GM15510 (cell line): ENCODE results near the gene ADAMTS14.

Experiments used
- POLR2A ChIP-seq: IDR thresholded peaks from 3 replicates; pipeline ENCODE4 v1.6.1; 2011; ENCODE audit warnings: borderline replicate concordance; ENCODE audit not compliant: insufficient read length; ENCODE audit errors: extremely low read depth

The ADAMTS14 gene

DNA sequence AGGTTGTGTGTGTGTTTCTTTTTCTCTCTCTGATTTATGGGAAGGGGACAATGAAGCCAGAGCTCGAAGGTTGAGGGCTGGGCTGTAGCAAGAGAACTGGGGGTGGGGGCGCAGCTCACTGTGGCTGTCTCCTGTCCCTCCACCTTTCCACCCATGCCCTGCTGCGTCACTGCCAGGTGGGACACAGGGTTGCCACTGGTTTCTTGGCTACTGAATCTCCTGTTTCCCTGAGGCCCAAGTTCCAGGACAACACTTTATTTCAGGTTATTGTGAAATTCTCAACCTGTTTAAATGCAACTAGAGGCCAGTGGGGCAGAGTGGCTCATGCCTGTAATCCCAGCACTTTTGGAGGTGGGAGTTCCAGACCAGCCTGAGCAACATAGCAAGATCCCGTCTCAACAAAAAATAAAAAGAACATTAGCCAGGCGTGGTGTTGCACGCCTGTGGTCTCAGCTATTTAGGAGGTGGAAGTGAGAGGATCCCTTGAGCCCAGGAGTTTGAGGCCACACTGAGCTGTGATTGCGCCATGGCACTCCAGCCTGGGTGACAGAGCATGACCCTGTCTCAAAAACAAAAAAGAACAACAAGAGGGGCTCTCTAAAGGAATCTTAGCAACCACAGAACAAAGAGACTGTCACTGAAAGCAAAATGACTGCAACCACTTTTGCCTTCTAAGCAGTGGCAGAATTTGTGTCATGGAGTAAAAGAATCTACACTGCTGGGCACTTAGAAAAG, 90.3 kb downstream of the ADAMTS14 start:
- no peak for TF ChIP-seq POLR2A

GRCh38 chr10:70763567-70763966, 91.3 kb downstream of the ADAMTS14 start:
- TF ChIP-seq POLR2A = no peak

- TF ChIP-seq POLR2A = no peak
Observed at GRCh38 chr10:70765794-70766594, 93.7 kb downstream of the ADAMTS14 start.

GRCh38 chr10:70769121-70769520, 96.8 kb downstream of the ADAMTS14 start:
- no peak for TF ChIP-seq POLR2A

- no peak for TF ChIP-seq POLR2A
Observed at GRCh38 chr10:70770001-70770400, 97.7 kb downstream of the ADAMTS14 start.

GRCh38 chr10:70771311-70772194, 99.2 kb downstream of the ADAMTS14 start:
- no peak for TF ChIP-seq POLR2A

DNA sequence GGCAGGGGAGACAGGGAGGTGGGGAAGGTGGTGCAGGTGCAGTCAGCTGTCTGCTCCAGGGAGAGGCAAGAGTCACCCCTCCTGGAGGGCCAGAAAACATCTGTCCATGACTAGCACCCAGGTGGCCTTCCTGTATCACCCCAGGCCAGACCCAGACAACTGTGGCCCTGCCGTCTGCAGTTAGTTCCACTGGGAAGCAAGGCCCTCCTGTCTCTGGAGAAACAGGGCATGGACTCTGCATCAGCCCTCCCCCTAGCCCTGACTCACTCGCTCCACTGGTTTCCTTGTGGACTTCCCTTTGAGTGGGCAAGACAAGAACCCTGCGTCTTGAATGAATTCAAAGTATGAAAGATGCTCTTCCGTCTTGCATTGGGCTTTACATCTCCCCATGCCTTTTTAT, 100.3 kb downstream of the ADAMTS14 start:
- no peak for TF ChIP-seq POLR2A

DNA sequence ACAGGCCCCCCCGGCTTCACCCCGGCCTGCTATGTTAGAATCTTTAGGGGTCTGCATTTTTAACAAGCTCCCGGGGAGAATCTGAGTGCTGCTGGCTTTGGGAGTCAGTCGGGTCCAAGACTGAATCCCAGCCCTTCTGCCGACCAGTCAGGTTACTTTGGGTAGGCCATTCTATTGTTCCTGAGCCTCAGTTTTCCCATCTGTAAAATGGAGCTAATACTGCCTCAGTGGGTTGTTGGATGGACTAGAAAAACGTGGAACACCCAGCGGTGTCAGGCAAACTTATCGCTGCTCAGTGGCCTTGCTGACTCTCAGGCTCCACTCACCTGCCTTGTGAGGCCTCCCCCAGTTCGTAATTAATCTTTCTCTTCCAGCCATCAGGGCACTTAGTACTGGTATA, 101.2 kb downstream of the ADAMTS14 start:
- TF ChIP-seq POLR2A = no peak

DNA sequence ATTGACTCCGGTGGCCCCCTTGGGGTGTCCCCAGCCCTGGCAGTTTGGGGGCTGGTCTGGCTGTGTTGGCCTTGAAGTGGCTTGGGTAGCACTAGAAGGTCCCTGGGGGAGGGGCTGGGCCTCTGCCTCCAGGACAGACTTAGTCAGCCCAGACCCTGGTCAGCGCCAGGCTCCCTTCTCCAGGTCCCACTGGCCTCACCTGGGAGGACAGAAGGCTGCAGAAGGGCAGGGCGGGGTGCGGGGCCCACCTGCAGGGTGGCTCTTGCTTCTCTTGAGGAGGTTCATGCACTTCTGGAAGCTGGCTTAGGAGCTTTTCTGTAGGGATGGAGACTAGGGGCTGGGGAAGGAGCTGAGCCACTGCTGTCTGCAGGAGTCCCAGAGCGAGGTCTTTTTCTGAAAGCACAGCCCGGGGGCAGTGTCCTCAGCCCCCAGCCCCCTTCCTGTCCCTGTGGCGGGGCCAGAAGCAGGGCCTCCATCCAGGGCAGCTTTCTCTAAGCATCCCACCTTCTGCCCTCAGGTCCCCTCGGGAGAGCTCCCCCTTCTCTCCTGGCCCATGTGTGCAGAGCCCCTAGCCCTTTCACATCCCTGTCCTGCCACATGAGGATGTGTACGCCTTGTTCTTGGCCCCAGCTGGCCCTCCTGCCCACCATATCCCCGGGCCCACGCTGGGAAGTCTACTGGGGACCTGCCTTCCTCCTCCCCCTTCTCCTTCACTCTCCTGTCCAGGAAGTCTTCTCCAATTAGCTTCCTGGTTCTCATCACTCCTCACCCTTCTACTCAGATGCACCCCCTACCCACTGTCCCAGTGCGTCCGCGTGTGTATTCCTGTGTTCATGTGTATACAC, 101.9 kb downstream of the ADAMTS14 start:
- no peak for TF ChIP-seq POLR2A

DNA sequence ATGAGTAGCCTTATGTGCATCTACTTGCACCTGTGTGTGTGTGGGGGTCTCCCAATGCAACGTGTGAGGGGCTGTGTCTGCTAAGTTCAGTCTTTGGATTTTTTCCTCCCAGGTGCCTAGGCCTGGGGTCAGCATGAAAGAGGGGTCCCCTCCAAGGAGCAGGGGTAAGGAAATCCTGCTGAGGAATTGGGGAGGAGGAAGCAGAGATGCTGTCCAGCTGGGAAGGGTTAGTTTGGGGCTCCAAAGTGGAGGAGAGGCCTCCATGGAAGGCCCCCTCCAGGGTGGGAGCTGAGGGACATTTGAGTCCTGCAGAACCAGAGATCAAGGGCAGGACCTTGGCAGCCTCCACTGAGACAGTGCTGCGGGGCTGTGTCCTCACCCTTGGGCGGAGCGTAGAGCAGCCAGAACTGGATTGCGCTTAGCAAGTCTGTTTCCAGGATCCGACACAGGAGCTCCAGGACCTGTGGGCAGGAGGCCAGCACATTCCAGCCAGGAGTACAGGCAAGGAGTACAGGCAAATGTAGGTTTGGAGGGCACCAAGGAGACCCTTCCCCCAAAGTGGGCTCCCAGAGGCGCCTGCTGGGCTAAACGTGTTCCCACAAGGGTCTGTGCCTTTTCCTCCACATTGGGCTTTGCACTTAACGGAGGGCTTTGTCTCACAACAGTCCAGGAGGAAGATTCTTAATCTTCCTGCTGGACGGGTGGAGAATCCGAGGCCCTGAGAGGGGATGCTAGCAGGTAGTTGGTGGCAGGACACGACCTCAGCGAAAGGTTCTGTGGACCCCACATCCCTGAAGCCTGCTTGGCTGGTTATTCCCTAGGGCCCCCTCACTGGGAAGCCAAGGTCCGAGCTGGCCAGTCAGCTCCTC, 102.7 kb downstream of the ADAMTS14 start:
- TF ChIP-seq POLR2A = no peak

DNA sequence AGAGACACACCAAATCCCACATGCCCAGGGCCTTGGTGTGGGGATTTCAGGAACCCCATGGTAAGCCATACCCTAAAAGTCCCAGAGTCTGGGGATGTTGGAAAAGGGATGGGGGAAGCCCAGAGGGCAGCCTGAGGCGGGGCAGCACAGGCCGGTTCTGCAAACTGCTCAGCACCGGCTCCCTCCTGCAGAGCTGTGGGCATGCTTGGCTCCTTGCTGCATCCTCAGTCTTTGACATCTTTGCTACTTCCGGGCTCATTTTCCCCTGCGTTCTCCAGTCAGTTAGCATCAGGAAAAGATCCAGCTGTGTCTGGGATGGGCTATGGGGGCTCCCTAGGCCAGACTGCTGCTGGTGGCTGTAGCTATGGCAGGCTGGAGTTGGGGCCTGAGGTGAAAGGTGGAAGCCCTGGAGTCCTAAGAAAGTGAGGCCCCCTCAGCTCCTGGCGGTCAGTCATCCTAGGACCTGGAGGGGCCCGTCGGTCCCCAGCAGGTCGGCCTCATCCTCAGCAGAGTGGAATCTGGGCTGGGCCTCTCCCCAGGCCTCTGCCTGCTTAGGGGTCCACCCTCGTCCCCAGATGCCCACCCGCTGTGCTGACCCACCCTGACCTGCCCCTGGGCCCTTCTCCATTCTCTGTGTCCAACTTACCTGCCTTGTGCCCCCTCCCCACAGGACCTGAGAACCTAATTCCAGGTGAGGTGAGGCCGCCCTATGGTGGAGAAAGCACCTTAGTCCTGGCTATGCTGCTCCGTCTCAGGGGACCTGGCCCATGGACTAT, 103.6 kb downstream of the ADAMTS14 start:
- TF ChIP-seq POLR2A = no peak

DNA sequence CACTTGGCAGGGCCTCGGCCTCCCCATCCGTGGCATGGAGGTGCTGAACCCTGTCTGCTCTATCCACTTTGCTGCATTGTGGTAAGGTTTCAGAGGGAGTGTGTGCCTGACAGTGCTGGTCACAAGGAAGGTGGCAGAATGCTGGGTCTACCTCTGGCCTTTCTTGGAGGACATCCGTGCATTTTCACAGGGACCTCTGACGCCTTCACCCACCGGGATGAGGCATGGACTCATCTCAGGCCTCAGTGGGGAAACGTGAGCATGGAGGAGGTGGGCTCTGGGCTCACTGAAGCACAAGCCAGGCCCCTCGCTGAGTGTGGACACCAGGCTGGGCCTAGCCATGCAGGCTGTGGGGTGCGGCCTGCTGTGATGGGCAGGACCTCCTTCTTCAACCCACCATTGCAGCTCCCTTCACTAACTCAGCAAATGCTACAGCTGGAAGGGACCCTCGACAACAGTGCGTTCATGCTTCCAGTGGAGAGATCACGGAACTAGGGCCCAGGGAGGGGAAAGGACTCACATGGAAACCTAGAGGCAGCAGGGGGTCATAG, 104.2 kb downstream of the ADAMTS14 start:
- TF ChIP-seq POLR2A = no peak
